ENCODE results near the gene EIF3A.

EIF3A gene

DNA sequence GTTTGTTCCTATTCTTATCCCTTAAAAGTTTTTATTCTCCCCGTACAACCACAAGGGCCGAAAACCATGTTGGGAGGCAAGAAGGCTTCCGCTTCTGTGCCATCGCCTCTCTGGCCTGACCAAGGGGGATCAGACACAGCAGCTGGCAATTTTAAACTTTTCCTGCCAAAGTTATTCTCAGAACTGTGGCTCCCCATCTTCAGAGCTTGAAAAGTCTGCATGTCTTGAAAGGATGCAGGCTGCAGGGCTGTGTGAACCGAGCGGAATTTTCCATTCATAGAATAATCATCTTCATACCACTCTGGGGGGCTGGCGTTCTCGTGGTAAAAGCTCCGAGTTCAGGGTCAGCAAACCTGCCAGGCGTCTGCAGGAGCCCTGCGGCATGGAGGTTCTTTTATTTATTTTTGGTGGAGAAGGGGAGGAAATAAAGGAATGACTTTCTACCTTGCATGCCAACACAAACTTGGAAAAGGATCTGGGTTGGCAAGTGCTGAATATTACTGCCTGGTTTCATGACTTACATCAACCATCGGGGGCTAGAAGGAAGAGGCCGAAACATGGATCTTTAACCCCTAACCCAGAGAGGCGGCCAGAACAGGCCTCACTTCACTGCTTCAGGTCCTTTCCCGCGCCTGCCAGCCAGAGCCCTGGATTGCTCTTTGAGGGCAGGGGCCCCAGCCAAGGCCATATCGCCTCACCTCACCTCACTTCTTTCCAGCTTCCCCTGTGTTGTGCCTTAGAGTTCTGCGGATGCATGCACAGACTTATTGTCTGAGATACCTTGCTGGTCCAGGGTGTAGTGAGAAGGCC lies 54.1 kb downstream of the EIF3A start:
- Histone ChIP-seq H3K9me3 (ENCODE audit: control insufficient read depth in 2 of 2, low read length in 2 of 2) (no peaks in the 10 kb centered on the region), H3K36me3 (ENCODE audit: control insufficient read depth in 2 of 2, insufficient read depth in 2 of 2, low read length in 2 of 2) (no peaks in the 10 kb centered on the region), H3K27me3 (ENCODE audit: control insufficient read depth in 1 of 2, insufficient read depth in 2 of 2, low read length in 2 of 2) (no peaks in the 10 kb centered on the region), H3K4me3 (ENCODE audit: low read length in 2 of 2) (peak overlapping the region in 1 of 2 donors; percentile 8), H3K27ac (ENCODE audit: low read length) (peak overlapping the region; percentile 88), H3K9ac (ENCODE audit: low read length in 2 of 2) (peak overlapping the region in 1 of 2 donors; percentile 40), H3K4me1 (ENCODE audit: control insufficient read depth, insufficient read depth, low read length) (peaks cover 49% of the 10 kb centered on the region)

- H3K9ac ChIP-seq (ENCODE audit: low read length in 2 of 2), result peak overlapping the region; percentile 40 to 42
- H3K9me3 ChIP-seq (ENCODE audit: control insufficient read depth in 2 of 2, low read length in 2 of 2), result no peaks in the 10 kb centered on the region
- no peaks in the 10 kb centered on the region for H3K36me3 ChIP-seq (ENCODE audit: control insufficient read depth in 2 of 2, insufficient read depth in 2 of 2, low read length in 2 of 2)
- peak overlapping the region; percentile 88 for H3K27ac ChIP-seq (ENCODE audit: low read length)
- H3K4me1 ChIP-seq (ENCODE audit: control insufficient read depth, insufficient read depth, low read length), result peaks cover 48% of the 10 kb centered on the region
- H3K27me3 ChIP-seq (ENCODE audit: control insufficient read depth in 1 of 2, insufficient read depth in 2 of 2, low read length in 2 of 2), result no peaks in the 10 kb centered on the region
- peak overlapping the region in 1 of 2 donors; percentile 15 for H3K4me3 ChIP-seq (ENCODE audit: low read length in 2 of 2)
Measured at GRCh38 chr10:119025776-119026175, 54.8 kb downstream of the EIF3A start.

GRCh38 chr10:119025336-119025735 lies 55.3 kb downstream of the EIF3A start:
- no peaks in the 10 kb centered on the region for H3K36me3 ChIP-seq (ENCODE audit: control insufficient read depth in 2 of 2, insufficient read depth in 2 of 2, low read length in 2 of 2)
- peaks cover 44% of the 10 kb centered on the region for H3K4me1 ChIP-seq (ENCODE audit: control insufficient read depth, insufficient read depth, low read length)
- no peaks in the 10 kb centered on the region for H3K9me3 ChIP-seq (ENCODE audit: control insufficient read depth in 2 of 2, low read length in 2 of 2)
- H3K9ac ChIP-seq (ENCODE audit: low read length in 2 of 2), result peak overlapping the region; percentile 40 to 42
- H3K27ac ChIP-seq (ENCODE audit: low read length), result peak overlapping the region; percentile 88
- H3K4me3 ChIP-seq (ENCODE audit: low read length in 2 of 2), result no peak overlapping the region
- H3K27me3 ChIP-seq (ENCODE audit: control insufficient read depth in 1 of 2, insufficient read depth in 2 of 2, low read length in 2 of 2), result no peaks in the 10 kb centered on the region

DNA sequence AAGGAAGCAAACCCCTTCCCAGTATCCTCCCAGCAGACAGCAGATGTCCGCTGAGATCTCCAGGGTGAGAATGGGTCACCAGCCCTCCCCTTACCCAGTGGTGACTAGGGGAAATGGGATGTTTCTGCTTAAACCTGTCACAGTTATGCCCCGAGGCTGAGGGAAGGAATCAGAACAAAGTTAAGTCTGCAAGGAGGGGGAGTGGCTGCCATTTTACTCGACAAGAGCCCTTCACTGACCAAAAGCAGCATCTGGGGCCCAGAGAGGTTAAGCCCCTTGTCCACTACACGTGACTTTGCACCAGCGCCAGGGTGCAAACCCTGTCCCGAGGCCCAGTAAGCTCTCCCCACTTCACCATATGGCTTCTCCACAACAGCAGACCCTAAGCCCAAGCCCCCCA lies 55.7 kb downstream of the EIF3A start:
- no peaks in the 10 kb centered on the region for H3K27me3 ChIP-seq (ENCODE audit: control insufficient read depth in 1 of 2, insufficient read depth in 2 of 2, low read length in 2 of 2)
- no peaks in the 10 kb centered on the region for H3K9me3 ChIP-seq (ENCODE audit: control insufficient read depth in 2 of 2, low read length in 2 of 2)
- H3K36me3 ChIP-seq (ENCODE audit: control insufficient read depth in 2 of 2, insufficient read depth in 2 of 2, low read length in 2 of 2), result no peaks in the 10 kb centered on the region
- H3K4me1 ChIP-seq (ENCODE audit: control insufficient read depth, insufficient read depth, low read length), result peaks cover 43% of the 10 kb centered on the region
- H3K27ac ChIP-seq (ENCODE audit: low read length), result peak overlapping the region; percentile 88
- no peak overlapping the region for H3K4me3 ChIP-seq (ENCODE audit: low read length in 2 of 2)
- peak overlapping the region in 1 of 2 donors; percentile 42 for H3K9ac ChIP-seq (ENCODE audit: low read length in 2 of 2)

- H3K4me3 ChIP-seq (ENCODE audit: low read length in 2 of 2), result no peak overlapping the region
- H3K27ac ChIP-seq (ENCODE audit: low read length), result peak overlapping the region; percentile 55
- no peak overlapping the region for H3K9ac ChIP-seq (ENCODE audit: low read length in 2 of 2)
- no peaks in the 10 kb centered on the region for H3K9me3 ChIP-seq (ENCODE audit: control insufficient read depth in 2 of 2, low read length in 2 of 2)
- H3K36me3 ChIP-seq (ENCODE audit: control insufficient read depth in 2 of 2, insufficient read depth in 2 of 2, low read length in 2 of 2), result no peaks in the 10 kb centered on the region
- no peaks in the 10 kb centered on the region for H3K27me3 ChIP-seq (ENCODE audit: control insufficient read depth in 1 of 2, insufficient read depth in 2 of 2, low read length in 2 of 2)
- peaks cover 37% of the 10 kb centered on the region for H3K4me1 ChIP-seq (ENCODE audit: control insufficient read depth, insufficient read depth, low read length)
Measured at GRCh38 chr10:119023553-119023868, 57.1 kb downstream of the EIF3A start.

DNA sequence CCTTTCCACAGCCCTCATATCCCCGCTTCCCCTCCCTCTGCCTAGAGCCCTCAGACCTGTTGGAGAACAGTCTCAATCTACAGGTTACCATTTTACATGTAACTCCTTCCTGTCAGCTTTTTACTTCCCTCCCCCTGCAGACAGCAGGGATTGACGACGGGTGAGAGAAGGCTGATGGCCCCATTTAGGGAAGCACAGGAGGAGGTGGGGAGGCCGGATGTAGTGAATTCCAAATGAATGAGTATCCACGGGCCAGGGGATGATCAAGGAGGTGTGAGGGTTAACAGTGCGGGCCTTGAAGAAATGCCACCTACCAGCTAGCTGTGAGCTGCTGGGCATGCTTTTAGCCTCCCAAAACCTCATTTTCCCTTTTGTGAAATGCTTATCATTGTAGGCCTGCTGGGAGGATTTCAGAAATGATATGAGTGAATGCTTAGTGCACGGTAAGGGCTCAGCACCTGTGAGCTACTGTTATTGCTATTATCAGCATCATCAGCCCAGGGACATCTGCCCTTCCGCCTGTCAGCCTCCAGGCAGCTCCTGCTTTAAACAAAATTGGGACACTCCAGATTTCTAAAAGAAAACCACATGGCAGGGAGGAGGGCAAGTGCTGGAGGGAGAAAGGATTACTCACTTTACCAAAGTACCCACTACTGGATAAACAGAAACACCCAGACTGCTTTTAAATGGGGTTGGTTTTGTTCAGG lies 57.6 kb downstream of the EIF3A start:
- no peak overlapping the region for H3K9ac ChIP-seq (ENCODE audit: low read length in 2 of 2)
- H3K4me3 ChIP-seq (ENCODE audit: low read length in 2 of 2), result no peak overlapping the region
- peaks cover 36% of the 10 kb centered on the region for H3K4me1 ChIP-seq (ENCODE audit: control insufficient read depth, insufficient read depth, low read length)
- no peaks in the 10 kb centered on the region for H3K9me3 ChIP-seq (ENCODE audit: control insufficient read depth in 2 of 2, low read length in 2 of 2)
- H3K27ac ChIP-seq (ENCODE audit: low read length), result peak overlapping the region; percentile 55
- H3K36me3 ChIP-seq (ENCODE audit: control insufficient read depth in 2 of 2, insufficient read depth in 2 of 2, low read length in 2 of 2), result no peaks in the 10 kb centered on the region
- H3K27me3 ChIP-seq (ENCODE audit: control insufficient read depth in 1 of 2, insufficient read depth in 2 of 2, low read length in 2 of 2), result no peaks in the 10 kb centered on the region

DNA sequence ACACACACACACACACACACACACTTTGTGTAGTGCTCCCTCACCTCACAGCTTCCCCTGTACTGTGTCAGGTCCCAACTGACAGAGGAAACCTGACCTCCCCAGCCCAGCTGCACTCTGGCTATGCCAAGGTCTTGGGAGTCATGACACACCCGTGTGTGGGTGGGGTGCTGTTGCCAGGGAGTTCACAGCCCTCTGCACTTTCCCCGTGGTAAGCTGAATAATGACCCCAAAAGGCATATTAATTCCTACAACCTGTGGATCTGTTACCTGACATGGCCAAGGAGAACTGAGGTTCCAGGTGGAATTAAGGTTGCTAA lies 60.0 kb downstream of the EIF3A start:
- peaks cover 20% of the 10 kb centered on the region for H3K4me1 ChIP-seq (ENCODE audit: control insufficient read depth, insufficient read depth, low read length)
- H3K27me3 ChIP-seq (ENCODE audit: control insufficient read depth in 1 of 2, insufficient read depth in 2 of 2, low read length in 2 of 2), result no peaks in the 10 kb centered on the region
- no peaks in the 10 kb centered on the region for H3K36me3 ChIP-seq (ENCODE audit: control insufficient read depth in 2 of 2, insufficient read depth in 2 of 2, low read length in 2 of 2)
- H3K9me3 ChIP-seq (ENCODE audit: control insufficient read depth in 2 of 2, low read length in 2 of 2), result no peaks in the 10 kb centered on the region
- H3K4me3 ChIP-seq (ENCODE audit: low read length in 2 of 2), result no peak overlapping the region
- H3K27ac ChIP-seq (ENCODE audit: low read length), result no peak overlapping the region
- H3K9ac ChIP-seq (ENCODE audit: low read length in 2 of 2), result no peak overlapping the region

- no peaks in the 10 kb centered on the region for H3K36me3 ChIP-seq (ENCODE audit: control insufficient read depth in 2 of 2, insufficient read depth in 2 of 2, low read length in 2 of 2)
- H3K9me3 ChIP-seq (ENCODE audit: control insufficient read depth in 2 of 2, low read length in 2 of 2), result no peaks in the 10 kb centered on the region
- no peak overlapping the region for H3K27ac ChIP-seq (ENCODE audit: low read length)
- H3K9ac ChIP-seq (ENCODE audit: low read length in 2 of 2), result no peak overlapping the region
- H3K4me1 ChIP-seq (ENCODE audit: control insufficient read depth, insufficient read depth, low read length), result peaks cover 9% of the 10 kb centered on the region
- H3K27me3 ChIP-seq (ENCODE audit: control insufficient read depth in 1 of 2, insufficient read depth in 2 of 2, low read length in 2 of 2), result no peaks in the 10 kb centered on the region
- peak overlapping the region in 1 of 2 donors; percentile 41 for H3K4me3 ChIP-seq (ENCODE audit: low read length in 2 of 2)
Measured at GRCh38 chr10:119007211-119007574, 73.4 kb downstream of the EIF3A start.

DNA sequence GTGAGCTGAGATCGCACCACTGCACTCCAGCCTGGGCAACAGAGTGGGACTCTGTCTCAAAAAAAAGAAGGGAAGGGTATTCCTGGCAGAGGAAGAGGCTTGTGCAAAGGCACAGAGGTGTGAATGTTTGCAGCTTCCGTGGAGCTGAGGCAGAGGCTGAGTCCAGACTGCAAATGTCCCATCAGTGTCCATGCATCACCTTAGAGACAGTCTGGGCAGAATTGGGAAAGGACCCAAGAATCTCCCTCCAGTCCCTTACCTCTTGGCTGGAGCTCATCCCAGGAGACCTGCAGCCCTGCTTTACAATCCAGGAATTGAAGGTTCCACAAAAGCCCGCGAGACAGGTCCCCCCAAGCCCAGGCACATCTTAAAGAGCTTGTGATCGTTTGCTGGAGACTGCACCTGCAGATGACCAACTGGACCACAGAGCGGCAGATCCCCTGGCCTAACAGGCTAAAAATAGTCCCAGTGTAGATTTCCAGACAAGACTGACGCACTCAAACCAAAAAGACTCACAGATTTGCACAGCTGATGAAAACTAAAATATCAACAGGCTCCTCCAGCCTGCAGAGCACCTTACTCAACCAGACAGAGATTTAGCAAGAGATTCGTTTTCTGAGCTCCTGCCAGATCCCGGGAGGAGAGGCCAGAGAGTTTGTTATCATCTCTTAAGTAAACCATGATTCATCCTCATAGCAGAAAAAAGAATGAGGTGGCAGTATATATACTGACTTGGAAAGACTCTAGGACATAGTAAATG lies 74.0 kb downstream of the EIF3A start:
- Histone ChIP-seq H3K36me3 (ENCODE audit: control insufficient read depth in 2 of 2, insufficient read depth in 2 of 2, low read length in 2 of 2) (no peaks in the 10 kb centered on the region), H3K9me3 (ENCODE audit: control insufficient read depth in 2 of 2, low read length in 2 of 2) (no peaks in the 10 kb centered on the region), H3K9ac (ENCODE audit: low read length in 2 of 2) (no peak overlapping the region), H3K4me1 (ENCODE audit: control insufficient read depth, insufficient read depth, low read length) (peaks cover 9% of the 10 kb centered on the region), H3K27me3 (ENCODE audit: control insufficient read depth in 1 of 2, insufficient read depth in 2 of 2, low read length in 2 of 2) (no peaks in the 10 kb centered on the region), H3K27ac (ENCODE audit: low read length) (no peak overlapping the region), H3K4me3 (ENCODE audit: low read length in 2 of 2) (peak overlapping the region; percentile 12 to 29)

DNA sequence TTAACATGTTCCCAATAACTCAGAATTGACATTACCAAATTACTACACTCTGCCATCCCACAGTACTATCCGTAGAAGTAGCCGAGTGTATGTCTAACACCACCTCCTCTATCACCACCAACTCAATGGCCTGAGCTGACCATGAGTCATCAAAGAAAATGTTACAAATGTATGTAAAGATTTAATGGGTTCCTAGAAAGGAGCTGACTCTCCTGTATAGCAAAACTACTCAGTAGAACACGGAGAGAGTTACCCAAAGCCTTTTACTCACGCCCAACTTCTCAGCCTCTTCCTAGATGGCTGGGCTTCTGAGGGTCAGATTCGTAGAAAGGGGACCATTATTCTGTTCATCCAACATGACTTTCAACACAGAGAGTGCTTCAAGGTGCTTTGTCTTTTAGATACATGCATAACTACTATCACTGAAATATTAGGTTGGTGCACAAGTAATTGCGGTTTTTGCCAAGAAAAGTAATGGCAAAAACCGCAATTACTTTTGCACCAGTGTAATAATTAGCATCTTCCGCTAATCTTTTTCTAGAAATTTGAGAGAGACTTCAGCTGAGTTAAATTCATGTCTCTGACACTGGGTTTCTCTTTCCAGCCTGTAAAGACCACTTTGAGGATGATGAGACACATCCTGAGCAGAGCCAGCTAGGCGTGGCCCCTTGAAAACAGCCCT lies 75.1 kb downstream of the EIF3A start:
- no peak overlapping the region for H3K9ac ChIP-seq (ENCODE audit: low read length in 2 of 2)

More for the DNA sequence above, 75.1 kb downstream of the EIF3A start:
- Histone ChIP-seq H3K36me3 (ENCODE audit: control insufficient read depth in 2 of 2, insufficient read depth in 2 of 2, low read length in 2 of 2) (no peaks in the 10 kb centered on the region), H3K27me3 (ENCODE audit: control insufficient read depth in 1 of 2, insufficient read depth in 2 of 2, low read length in 2 of 2) (no peaks in the 10 kb centered on the region), H3K9me3 (ENCODE audit: control insufficient read depth in 2 of 2, low read length in 2 of 2) (no peaks in the 10 kb centered on the region), H3K4me1 (ENCODE audit: control insufficient read depth, insufficient read depth, low read length) (peaks cover 9% of the 10 kb centered on the region), H3K4me3 (ENCODE audit: low read length in 2 of 2) (no peak overlapping the region), H3K27ac (ENCODE audit: low read length) (no peak overlapping the region)
